Measurements from ENCODE around the gene TRIM47. TPM values are rescaled to one million over a fixed set of nuclear protein-coding genes. Genes with fewer than 3 reads are reported as not detected.
A peak's percentile ranks its signal among the peaks of the same experiment; 100 is the strongest.

Gene TRIM47
- total and polyA plus RNA-seq, 2 of the 13 experiments (the other 11 are each of a cell fraction or from before 2014, with no cell fraction given), result 33.5 to 82.0 TPM

- TF ChIP-seq ATF2 (CRISPR knock-in tag; IDR thresholded peaks at IDR 0.05) (0 out of 2 replicates have a peak, but pooled peaks have one; percentile 39), SRY (CRISPR knock-in tag; IDR thresholded peaks at IDR 0.05) (peak; percentile 36; the same call in 1 of the 2 replicates), NFYC (CRISPR knock-in tag; IDR thresholded peaks at IDR 0.05) (peak; percentile 55), LBX2 (CRISPR knock-in tag; IDR thresholded peaks at IDR 0.05; ENCODE audit: borderline replicate concordance) (no peak), MEIS1 (CRISPR knock-in tag; IDR thresholded peaks at IDR 0.05; ENCODE audit: borderline replicate concordance) (peak; percentile 81; the same call in 1 of the 2 replicates), ASH2L (IDR thresholded peaks at IDR 0.05; ENCODE audit: insufficient read length, low read depth, low read length) (no peak), CENPX (CRISPR knock-in tag; IDR thresholded peaks at IDR 0.05) (no peak), ZBTB44 (CRISPR knock-in tag; IDR thresholded peaks at IDR 0.05) (no peak), TAF1 (CRISPR knock-in tag; IDR thresholded peaks at IDR 0.05) (peak; percentile 70), ZNF451 (CRISPR knock-in tag; IDR thresholded peaks at IDR 0.05) (no peak), ZUFSP (CRISPR knock-in tag; IDR thresholded peaks at IDR 0.05; ENCODE audit: borderline replicate concordance) (no peak), PHF8 (CRISPR knock-in tag; IDR thresholded peaks at IDR 0.05) (peak; percentile 82), ZNF749 (CRISPR knock-in tag; IDR thresholded peaks at IDR 0.05; ENCODE audit: borderline replicate concordance) (peak; percentile 70; the same call in 1 of the 2 replicates), CEBPB (IDR thresholded peaks at IDR 0.05; ENCODE audit: borderline replicate concordance, low read depth, low read length) (no peak), ZNF503 (CRISPR knock-in tag; IDR thresholded peaks at IDR 0.05) (0 out of 2 replicates have a peak, but pooled peaks have one; percentile 21), KMT2A (CRISPR knock-in tag; IDR thresholded peaks at IDR 0.05) (peak; percentile 68), CREB3 (CRISPR knock-in tag; IDR thresholded peaks at IDR 0.05) (peak; percentile 71), SMAD1 (CRISPR knock-in tag; IDR thresholded peaks at IDR 0.05; ENCODE audit: borderline replicate concordance, low read depth) (peak; percentile 96; the same call in 1 of the 2 replicates), ZFP36 (IDR thresholded peaks at IDR 0.05; ENCODE audit: borderline replicate concordance, low read depth, low read length, partially characterized antibody) (no peak), EP300 (IDR thresholded peaks at IDR 0.05; ENCODE audit: low read depth in 2 of 2, low read length in 2 of 2) (no peak), EP300 (CRISPR knock-in tag; IDR thresholded peaks at IDR 0.05; ENCODE audit: borderline replicate concordance) (0 out of 2 replicates have a peak, but pooled peaks have one; percentile 8)
Observed at GRCh38 chr17:75892556-75893224, 14.3 kb upstream of the TRIM47 start (continued).

Data from HepG2 (cell line).